ENCODE data around the gene ZNF268. TPM values are rescaled to one million over a fixed set of nuclear protein-coding genes. Genes with fewer than 3 reads are reported as not detected.

Gene ZNF268
- total and polyA plus RNA-seq, 2 of the 8 experiments (the other 6 are each of a cell fraction or from before 2014, with no cell fraction given): 6.3 to 22.3 TPM

DNA sequence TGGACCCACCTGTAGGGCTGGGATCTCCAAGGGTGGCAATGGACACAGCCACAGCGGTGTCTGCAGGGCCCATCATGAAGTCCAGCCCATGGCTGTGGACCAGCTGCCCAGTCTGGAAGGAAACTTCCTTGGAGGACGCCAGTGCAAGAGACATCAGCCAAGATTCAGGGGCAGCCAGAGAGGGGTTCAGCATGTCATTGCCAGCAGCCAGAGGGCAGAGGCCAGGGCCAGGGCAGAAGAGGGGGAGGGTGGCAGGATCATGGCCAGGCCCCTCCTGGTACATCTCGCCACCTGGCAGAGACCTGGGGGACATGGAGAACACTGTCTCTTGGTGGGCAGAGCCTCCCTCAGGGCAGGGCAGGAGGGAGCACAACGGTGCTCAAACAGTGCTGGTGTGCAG is 44.2 kb downstream of the ZNF268 start:
- Histone ChIP-seq H3K4ac (replicated peaks; ENCODE audit: insufficient read length, low read depth, low read length) (no peak overlapping the region), H3K9me3 (ENCODE audit: insufficient read depth in 2 of 2, low read depth in 1 of 2, low read length in 1 of 2) (peaks cover 77 to 85% of the 10 kb centered on the region in 2 experiments), H2BK20ac (ENCODE audit: low read length) (no peak overlapping the region), H4K20me1 (replicated peaks in 1 of 2; ENCODE audit: control insufficient read depth in 1 of 2, insufficient read depth in 2 of 2, low read length in 2 of 2) (no peaks in the 10 kb centered on the region), H2BK12ac (ENCODE audit: low read depth, low read length) (no peak overlapping the region), H3K4me1 (replicated peaks in 1 of 4; ENCODE audit: control insufficient read depth in 3 of 4, insufficient read depth in 4 of 4, low read length in 3 of 4) (no peaks in the 10 kb centered on the region), H3K23me2 (ENCODE audit: low read depth, low read length) (no peaks in the 10 kb centered on the region), H2AK5ac (ENCODE audit: low read depth, low read length) (no peak overlapping the region), H4K8ac (ENCODE audit: extremely low read depth, insufficient read depth, low read length) (no peak overlapping the region), H3K27me3 (replicated peaks in 1 of 4; ENCODE audit: control insufficient read depth in 3 of 4, extremely low read depth in 1 of 4, insufficient read depth in 3 of 4, low read length in 3 of 4) (no peaks in the 10 kb centered on the region), H3K14ac (ENCODE audit: insufficient read length) (no peak overlapping the region), H3K79me2 (ENCODE audit: control insufficient read depth in 1 of 2, insufficient read depth in 2 of 2, low read length in 2 of 2) (no peaks in the 10 kb centered on the region), H3K4me2 (ENCODE audit: insufficient read depth in 1 of 2, low read depth in 2 of 2, low read length in 2 of 2) (no peak overlapping the region), H3K23ac (ENCODE audit: insufficient read length) (no peak overlapping the region), H2BK5ac (ENCODE audit: low read depth, low read length) (no peak overlapping the region), H3K9ac (replicated peaks in 1 of 4; ENCODE audit: extremely low read depth in 1 of 4, low read depth in 3 of 4, low read length in 3 of 4) (no peak overlapping the region), H4K91ac (replicated peaks; ENCODE audit: insufficient read length, low read length) (no peak overlapping the region), H3K27ac (ENCODE audit: low read depth, low read length) (no peak overlapping the region), H3K56ac (replicated peaks; ENCODE audit: insufficient read length, low read depth, low read length) (no peak overlapping the region), H3K4me3 (ENCODE audit: extremely low read depth in 1 of 4, insufficient read depth in 2 of 4, low read depth in 3 of 4, low read length in 4 of 4) (no peak overlapping the region), H2AFZ (ENCODE audit: low read length) (no peak overlapping the region), H3K18ac (ENCODE audit: extremely low read depth, low read length) (no peak overlapping the region), H3K36me3 (ENCODE audit: control insufficient read depth in 2 of 4, insufficient read depth in 4 of 4, low read length in 3 of 4) (no peaks in the 10 kb centered on the region), H4K5ac (ENCODE audit: insufficient read length, low read depth, low read length) (no peak overlapping the region), H2BK120ac (replicated peaks; ENCODE audit: low read depth, low read length) (no peak overlapping the region), H3K79me1 (ENCODE audit: low read depth, low read length) (no peaks in the 10 kb centered on the region), H2BK15ac (ENCODE audit: low read length) (no peak overlapping the region)
- no peak for FAIRE-seq
- ChIA-PET POLR2A (ENCODE audit: partially characterized antibody) (no interaction called here), CTCF (ENCODE audit: partially characterized antibody) (no interaction called here)
- no peak for DNase-seq (ENCODE audit: low read depth in 1 of 2, low spot score in 2 of 2)
- WGBS, 2 experiments (ENCODE audit: extremely low coverage in 1 of 2, insufficient coverage in 1 of 2, insufficient read length in 1 of 2, insufficient replicate concordance in 2 of 2, low coverage in 1 of 2, low lambda C conversion rate in 2 of 2, missing lambda C conversion rate in 1 of 2): 93% methylated on average over 4 of the region's 4 CpGs; no CpG with 5 or more reads in 1 of the 2 experiments
- TF ChIP-seq, protein P1, sequence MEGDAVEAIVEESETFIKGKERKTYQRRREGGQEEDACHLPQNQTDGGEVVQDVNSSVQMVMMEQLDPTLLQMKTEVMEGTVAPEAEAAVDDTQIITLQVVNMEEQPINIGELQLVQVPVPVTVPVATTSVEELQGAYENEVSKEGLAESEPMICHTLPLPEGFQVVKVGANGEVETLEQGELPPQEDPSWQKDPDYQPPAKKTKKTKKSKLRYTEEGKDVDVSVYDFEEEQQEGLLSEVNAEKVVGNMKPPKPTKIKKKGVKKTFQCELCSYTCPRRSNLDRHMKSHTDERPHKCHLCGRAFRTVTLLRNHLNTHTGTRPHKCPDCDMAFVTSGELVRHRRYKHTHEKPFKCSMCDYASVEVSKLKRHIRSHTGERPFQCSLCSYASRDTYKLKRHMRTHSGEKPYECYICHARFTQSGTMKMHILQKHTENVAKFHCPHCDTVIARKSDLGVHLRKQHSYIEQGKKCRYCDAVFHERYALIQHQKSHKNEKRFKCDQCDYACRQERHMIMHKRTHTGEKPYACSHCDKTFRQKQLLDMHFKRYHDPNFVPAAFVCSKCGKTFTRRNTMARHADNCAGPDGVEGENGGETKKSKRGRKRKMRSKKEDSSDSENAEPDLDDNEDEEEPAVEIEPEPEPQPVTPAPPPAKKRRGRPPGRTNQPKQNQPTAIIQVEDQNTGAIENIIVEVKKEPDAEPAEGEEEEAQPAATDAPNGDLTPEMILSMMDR (IDR thresholded peaks at IDR 0.05; ENCODE audit: control extremely low read depth in 1 of 3, insufficient read depth in 1 of 3, low read depth in 1 of 3, low read length in 3 of 3): no peak
- TF ChIP-seq KDM1A (IDR thresholded peaks at IDR 0.05; ENCODE audit: borderline replicate concordance, low read length): no peak

Measured in H1 (cell line).